ENCODE results near the gene NRL.

Gene NRL

DNA sequence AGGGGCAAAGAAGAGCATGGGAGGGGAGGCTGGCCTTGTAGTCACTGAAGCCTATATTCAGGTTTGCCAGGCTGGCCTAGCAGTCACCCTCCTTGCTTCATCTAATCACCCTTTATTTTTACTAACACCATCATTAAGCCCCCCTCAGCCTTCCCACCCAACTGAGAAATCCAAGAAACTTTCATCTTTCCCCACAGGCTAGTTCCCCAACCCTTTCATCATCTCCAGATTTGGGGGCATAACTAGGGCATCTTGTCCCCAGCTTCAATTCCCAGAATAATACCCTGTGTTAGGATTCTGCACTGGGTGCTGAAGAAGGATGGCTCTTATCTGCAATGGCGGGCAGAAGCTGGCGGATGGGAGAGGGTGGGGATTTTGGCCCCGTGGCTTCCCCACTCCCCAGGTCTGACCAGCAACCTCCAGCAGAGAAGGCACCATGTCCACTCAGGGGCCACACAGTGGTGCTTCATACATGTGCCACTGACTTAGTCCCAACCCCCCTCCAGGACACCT is 13.7 kb downstream of the NRL start:
- no peak for DNase-seq (ENCODE audit: low read depth in 2 of 2, low spot score in 1 of 2)

GRCh38 chr14:24100197-24100981 is 14.4 kb downstream of the NRL start:
- no peak for DNase-seq (ENCODE audit: low read depth in 2 of 2, low spot score in 1 of 2)

- DNase-seq (ENCODE audit: low read depth in 2 of 2, low spot score in 1 of 2): no peak
Measured at GRCh38 chr14:24098927-24099813, 15.6 kb downstream of the NRL start.

GRCh38 chr14:24098229-24098926 is 16.4 kb downstream of the NRL start:
- no peak for DNase-seq (ENCODE audit: low read depth in 2 of 2, low spot score in 1 of 2)

DNA sequence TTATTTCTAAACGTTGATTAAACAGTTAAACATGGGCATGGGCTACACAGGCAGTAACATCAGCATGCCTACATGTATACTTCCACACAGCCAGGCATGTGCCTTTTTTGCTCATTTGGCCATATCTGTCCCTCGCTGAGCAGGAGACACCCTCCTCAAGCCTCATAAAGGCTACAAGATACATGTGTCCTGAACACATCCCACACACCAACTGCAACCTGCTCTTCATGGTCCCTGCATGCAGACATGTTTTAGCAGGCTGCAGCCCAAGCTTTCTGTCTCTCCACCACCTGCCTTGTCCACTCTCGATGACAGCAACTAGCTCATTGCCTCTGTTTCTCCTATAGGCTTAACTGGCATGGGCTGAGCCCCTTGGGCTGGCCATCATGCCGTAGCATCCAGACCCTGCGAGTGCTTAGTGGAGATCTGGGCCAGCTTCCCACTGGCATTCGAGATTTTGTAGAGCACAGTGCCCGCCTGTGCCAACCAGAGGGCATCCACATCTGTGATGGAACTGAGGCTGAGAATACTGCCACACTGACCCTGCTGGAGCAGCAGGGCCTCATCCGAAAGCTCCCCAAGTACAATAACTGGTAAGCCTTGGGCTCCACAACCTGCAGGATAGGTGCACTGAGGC is 18.1 kb downstream of the NRL start:
- DNase-seq (ENCODE audit: low read depth in 2 of 2, low spot score in 1 of 2): no peak

DNA sequence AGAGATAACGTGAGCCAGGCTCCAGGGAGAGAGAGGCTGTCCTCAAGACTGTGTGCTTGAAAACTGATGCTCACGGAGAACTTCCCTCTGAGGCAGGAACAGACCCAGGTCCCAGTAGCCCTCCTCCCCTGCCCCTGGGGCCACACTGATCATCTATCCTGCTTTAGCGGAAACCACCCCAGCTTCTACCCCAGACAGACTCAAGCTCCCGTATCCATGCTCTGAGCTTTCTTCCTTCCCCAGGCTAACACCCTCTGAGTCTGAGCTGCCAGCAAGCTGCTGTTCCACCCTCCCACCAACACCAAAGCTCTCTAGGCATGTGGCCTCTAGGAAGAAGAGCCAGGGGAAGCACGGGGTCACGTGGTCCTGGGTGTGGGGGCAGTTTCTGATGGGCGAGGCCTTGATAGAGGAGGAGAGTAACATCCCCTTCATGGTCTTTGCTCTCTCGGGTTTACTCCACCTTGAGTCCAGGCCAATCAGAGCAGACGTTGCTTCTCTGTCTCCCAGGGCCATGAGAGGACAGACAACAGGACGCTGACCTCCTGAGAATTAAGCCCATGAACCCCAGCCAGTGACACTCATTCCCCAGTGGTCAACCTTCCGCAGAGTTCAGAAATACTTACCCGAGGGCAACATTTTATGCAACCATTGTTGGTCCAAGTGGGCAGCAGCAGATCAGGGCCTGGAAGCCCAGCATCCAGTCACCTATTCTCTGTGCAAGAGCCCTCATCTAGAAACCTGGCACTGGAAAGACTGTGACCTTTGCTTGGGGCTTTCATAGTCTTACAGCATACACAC is 19.3 kb downstream of the NRL start:
- peak in 1 of 2 donors; percentile 39 for DNase-seq (ENCODE audit: low read depth in 2 of 2, low spot score in 1 of 2)

GRCh38 chr14:24094841-24095270 is 19.9 kb downstream of the NRL start:
- DNase-seq (ENCODE audit: low read depth in 2 of 2, low spot score in 1 of 2): no peak

- DNase-seq (ENCODE audit: low read depth in 2 of 2, low spot score in 1 of 2): peak; percentile 63 to 74
Measured at GRCh38 chr14:24093901-24094840, 20.6 kb downstream of the NRL start, which contains the start of gene PCK2. PCK2 (plus strand) TSS chr14:24094311; CDS start chr14:24094406, 95 bp downstream.

DNA sequence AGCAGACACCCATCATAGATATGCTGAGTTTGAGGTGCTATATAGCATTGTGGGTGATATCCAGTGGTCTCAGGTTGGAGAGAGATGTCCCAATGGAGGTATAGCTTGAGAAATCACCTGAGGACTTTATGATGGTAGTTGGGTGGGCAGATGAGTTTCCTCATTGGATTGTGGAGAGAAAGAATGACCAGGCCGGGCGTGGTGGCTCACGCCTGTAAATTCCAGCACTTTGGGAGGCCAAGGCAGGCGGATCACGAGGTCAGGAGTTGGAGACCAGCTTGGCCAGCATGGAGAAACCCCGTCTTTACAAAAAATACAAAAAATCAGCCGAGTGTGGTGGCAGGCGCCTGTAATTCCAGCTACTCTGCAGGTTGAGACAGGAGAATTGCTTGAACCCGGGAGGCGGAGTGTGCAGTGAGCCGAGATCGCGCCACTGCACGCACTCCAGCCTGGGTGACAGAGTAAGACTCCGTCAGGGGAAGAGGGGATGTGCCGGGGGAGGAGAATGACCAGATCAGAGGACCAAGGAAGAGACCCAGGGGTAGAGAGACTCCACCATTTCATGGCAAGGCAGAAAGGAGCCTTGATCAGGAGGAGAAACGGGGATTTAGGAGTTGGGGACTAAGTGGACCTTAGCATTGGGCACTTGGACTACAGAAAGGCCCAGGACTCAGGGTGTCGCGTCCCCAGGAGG is 21.4 kb downstream of the NRL start:
- DNase-seq (ENCODE audit: low read depth in 2 of 2, low spot score in 1 of 2): no peak

DNA sequence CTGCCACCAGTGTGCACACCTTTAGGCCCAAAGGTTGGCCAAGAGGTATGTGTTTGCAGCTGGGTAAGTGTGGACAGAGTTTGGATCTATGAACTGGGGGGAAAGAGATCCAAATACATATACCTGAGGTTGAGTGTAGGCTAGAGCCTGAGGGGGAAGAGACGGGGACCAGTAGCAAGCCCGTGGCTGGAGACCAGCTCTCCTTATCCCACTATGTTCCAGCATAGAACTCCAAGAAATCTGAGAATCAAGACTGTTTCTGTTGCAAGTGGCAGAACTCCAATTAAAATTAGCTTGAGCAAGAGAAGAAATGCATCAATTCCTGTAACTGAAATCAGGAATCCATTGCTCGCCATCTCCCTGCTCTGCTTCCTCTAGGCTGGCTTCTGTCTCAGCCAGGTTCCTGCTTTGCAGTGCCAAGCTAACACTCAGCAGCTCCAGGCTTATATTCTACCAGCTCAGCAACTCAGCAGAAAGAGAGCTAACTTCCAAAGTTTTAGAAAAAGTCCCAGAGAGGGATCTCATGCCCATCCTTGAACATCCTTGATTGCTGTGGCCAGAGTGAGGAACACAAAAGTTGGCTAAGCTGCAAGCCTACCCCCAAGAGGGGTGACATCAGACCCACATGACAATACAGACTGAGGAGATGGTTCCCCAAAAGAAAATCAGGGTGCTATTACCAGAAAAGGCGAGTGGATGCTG is 22.1 kb downstream of the NRL start:
- DNase-seq (ENCODE audit: low read depth in 2 of 2, low spot score in 1 of 2): no peak

- DNase-seq (ENCODE audit: low read depth in 2 of 2, low spot score in 1 of 2): no peak
Measured at GRCh38 chr14:24092110-24092504, 22.6 kb downstream of the NRL start.

DNA sequence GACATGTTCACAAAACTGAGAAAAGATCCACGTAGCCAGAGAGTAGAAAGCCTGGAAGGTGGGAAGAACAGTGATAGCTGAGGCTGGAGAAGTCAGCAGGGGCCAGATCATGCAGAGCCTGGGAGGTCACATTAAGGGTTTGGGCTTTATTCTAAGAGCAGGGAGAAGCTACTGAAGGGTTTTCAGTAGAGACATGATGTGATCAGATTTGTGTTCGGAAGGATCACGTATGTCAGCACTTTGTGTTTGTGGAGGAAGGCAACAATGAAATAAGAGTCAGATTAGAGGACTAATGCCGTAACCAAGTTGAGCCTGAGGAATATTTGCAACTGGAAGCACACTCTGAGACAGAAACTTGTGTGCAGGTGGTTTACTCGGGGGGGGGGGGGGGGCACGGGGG is 24.9 kb downstream of the NRL start:
- DNase-seq (ENCODE audit: low read depth in 2 of 2, low spot score in 1 of 2): no peak

- no peak for DNase-seq (ENCODE audit: low read depth in 2 of 2, low spot score in 1 of 2)
Measured at GRCh38 chr14:24088095-24088494, 26.7 kb downstream of the NRL start.

DNA sequence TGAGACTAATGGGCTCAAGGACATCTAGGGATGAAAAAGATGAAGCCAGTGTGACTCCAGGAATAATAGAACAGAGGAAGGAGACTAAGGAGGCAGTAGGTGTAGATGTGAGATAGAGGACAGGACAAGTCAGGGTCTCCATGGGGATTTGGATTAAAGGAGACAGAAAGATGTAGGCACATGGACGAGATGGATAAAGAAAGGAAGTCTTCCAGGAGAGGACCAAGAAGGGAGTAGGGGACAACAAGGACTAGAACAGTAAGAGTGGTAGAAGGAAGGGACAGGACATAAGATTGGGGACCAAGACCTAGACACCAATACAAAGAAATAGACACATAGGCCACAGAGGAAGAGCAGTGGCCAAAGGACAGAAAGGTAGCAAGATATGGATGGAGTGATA is 27.7 kb downstream of the NRL start:
- no peak for DNase-seq (ENCODE audit: low read depth in 2 of 2, low spot score in 1 of 2)

DNA sequence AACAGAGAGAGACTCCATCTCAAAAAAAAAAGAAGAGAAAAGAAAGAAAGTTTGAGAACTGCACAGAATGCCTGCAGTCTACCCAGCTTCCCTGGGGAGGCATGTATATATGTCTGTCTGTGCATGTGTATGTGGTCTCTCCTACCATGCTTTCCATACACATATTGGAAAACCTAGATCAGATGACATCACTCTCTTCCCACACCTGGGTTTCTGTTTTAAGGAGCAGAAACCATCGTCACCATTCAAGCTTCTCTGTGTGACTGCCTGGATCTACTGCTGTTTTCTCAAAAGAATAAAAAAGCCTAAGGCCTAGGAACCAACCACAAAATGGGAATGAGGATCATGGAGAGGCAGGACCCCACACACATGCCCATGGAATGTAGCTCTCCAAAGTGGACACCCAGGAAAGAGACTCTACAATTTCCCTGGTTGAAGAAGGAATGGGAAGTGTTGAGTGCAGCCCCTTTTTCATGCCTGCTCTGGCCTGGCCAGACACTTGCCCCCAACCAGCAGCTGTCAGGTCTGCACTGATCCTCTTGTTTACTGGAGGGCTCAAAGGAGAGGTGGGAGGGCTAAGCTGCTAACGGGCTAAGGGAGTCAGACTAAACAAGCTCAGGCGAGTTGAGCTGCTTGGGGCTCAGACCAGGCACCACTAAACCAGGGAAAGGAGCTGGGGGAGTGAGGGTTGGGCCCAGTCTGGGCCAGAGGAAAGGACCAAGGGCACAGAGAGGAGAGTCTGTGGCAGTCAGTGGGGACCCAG is 28.4 kb downstream of the NRL start:
- no peak for DNase-seq (ENCODE audit: low read depth in 2 of 2, low spot score in 1 of 2)

DNA sequence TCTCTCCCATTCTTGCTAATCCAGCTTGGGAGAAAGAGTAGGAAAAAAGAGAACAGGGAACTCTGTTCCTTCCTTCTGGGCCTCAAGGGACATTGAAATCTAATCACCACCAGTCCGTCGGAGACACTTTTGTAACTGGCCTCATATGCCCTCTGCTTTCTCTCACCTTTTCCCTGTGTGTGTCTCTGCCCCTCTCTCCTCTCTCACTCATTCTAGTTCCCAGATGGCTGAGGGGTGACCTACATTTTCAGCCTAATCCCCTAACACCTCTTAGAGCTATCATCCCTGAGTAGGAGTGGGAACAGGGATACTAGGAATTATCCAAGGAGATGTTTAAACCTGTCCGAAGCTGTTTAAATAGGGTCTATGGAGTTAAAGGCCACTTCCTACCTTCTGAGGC is 29.5 kb downstream of the NRL start:
- DNase-seq (ENCODE audit: low read depth in 2 of 2, low spot score in 1 of 2): no peak

DNA sequence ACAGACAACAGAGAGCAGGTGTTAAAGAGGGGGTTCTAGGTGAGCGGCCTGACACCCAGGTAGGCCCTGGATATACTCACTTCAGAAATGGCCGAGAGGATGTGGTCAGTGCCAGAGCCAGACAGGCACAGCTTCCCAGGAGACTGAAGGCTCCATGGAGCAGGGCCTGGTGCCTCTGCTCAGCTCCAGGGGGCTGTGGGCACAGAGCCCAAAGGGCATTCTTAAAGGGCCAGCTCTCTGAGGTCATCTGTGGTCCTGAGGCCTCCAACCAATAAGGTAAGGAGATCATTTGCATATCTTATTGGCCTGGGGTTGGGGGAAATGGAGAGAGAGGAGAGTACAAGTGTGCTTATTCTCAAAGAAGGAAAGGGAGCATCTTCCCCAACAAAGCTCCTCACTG is 30.3 kb downstream of the NRL start:
- no peak for DNase-seq (ENCODE audit: low read depth in 2 of 2, low spot score in 1 of 2)
